K562 (cell line): ENCODE results near the gene RPL21. TPM values are rescaled to one million over a fixed set of nuclear protein-coding genes. Genes with fewer than 3 reads are reported as not detected.
A peak's percentile ranks its signal among the peaks of the same experiment; 100 is the strongest.

Experiments
- ATAC-seq: fragments of 200-7000 bp; cut with Tn5 transposase; 3 replicates; pipeline ENCODE4 v1.9.1; 2020; ENCODE audit warnings: moderate library complexity
- BruUV-seq: library from RNA; stranded (reverse); fragments of 400-500 nt; replicated peaks from 2 replicates; lab custom pipeline; 2021; lab: Mats Ljungman, UMichigan
- CTCF ChIA-PET: fragments of 300-600 bp; formaldehyde crosslinking; extraction: SDS; loops from one replicate; lab custom pipeline; 2021; ENCODE audit warnings: low intra/inter-chr PET ratio; lab: Yijun Ruan, JAX
- POLR2A ChIA-PET: fragments of 300-600, 350-650 bp; sonication (Branson Sonifier 250); formaldehyde crosslinking; extraction: SDS; loops from one replicate; lab custom pipeline; 2021; ENCODE audit warnings: antibody characterized with exemption, inconsistent platforms; lab: Yijun Ruan, JAX
- DNase-seq, 4 experiments: peaks; one replicate each; pipeline versions ENCODE4 v3.0.0 to v3.0.0-alpha.2; 2011 to 2018; ENCODE audit warnings: low spot score in 3 of 4, mixed read lengths in 3 of 4; ENCODE audit errors: extremely low read depth in 1 of 4
- FAIRE-seq: peaks from 2 replicates; lab custom pipeline; 2011; peaks lifted over from hg19 to GRCh38; lab: Jason Lieb, UNC
- H2AFZ ChIP-seq: 2 replicates; pipeline ENCODE4 v1.6.0; 2011; ENCODE audit warnings: low read depth, low read length, control low read depth, inconsistent platforms
- H3K27ac ChIP-seq: fragments of 200-600 bp; 3 replicates; pipeline ENCODE4 v1.8.0; 2011; ENCODE audit warnings: low read depth, mild to moderate bottlenecking, control low read depth, inconsistent platforms, low read length, moderate library complexity, mixed read lengths; ENCODE audit errors: extremely low read depth
- H3K27me3 ChIP-seq, 2 experiments: fragments of 300-600 bp in 1 of 2; 2 replicates in 1 of 2; 3 replicates in 1 of 2; pipeline versions ENCODE4 v1.6.0 to v1.8.0; 2011; ENCODE audit warnings: inconsistent platforms in 2 of 2, low read length in 2 of 2, mild to moderate bottlenecking in 1 of 2, mixed read lengths in 1 of 2, moderate library complexity in 1 of 2; ENCODE audit not compliant: control insufficient read depth in 2 of 2, insufficient read depth in 2 of 2
- H3K36me3 ChIP-seq: fragments of 300-600 bp; 3 replicates; pipeline ENCODE4 v1.8.0; 2011; ENCODE audit warnings: mild to moderate bottlenecking, low read length, inconsistent platforms; ENCODE audit not compliant: control insufficient read depth, insufficient read depth
- H3K4me1 ChIP-seq, 2 experiments: fragments of 200-600 bp in 1 of 2; replicated peaks in 1 of 2; 2 replicates in 1 of 2; 3 replicates in 1 of 2; pipeline versions ENCODE4 v1.5.1 to v1.8.0; 2011; ENCODE audit warnings: inconsistent platforms in 2 of 2, low read length in 2 of 2, mild to moderate bottlenecking in 1 of 2, mixed read lengths in 1 of 2, moderate library complexity in 1 of 2; ENCODE audit not compliant: control insufficient read depth in 2 of 2, insufficient read depth in 2 of 2
- H3K4me2 ChIP-seq: 2 replicates; pipeline ENCODE4 v1.6.1; 2011; ENCODE audit warnings: low read length, control low read depth, inconsistent platforms, mixed read lengths; ENCODE audit not compliant: insufficient read depth
- H3K4me3 ChIP-seq: fragments of 200-600 bp; sonication (generic), shearing (Covaris generic); 2 replicates; pipeline ENCODE4 v1.5.1; 2016; ENCODE audit warnings: control low read depth, inconsistent platforms
- H3K79me2 ChIP-seq: fragments of 200-600 bp; 3 replicates; pipeline ENCODE4 v1.8.0; 2011; ENCODE audit warnings: low read length, inconsistent platforms; ENCODE audit not compliant: control insufficient read depth, insufficient read depth
- H3K9ac ChIP-seq, 2 experiments: 2 replicates each; pipeline versions ENCODE4 v1.6.0 to v1.6.1; 2011; ENCODE audit warnings: low read depth in 2 of 2, low read length in 2 of 2, control low read depth in 1 of 2, inconsistent platforms in 1 of 2, mild to moderate bottlenecking in 1 of 2, mixed read lengths in 1 of 2; ENCODE audit not compliant: insufficient read depth in 1 of 2
- H3K9me1 ChIP-seq: one replicate; pipeline ENCODE4 v1.6.0; 2011; ENCODE audit warnings: inconsistent platforms, mild to moderate bottlenecking, low read length, moderate library complexity; ENCODE audit not compliant: control insufficient read depth, insufficient read depth
- H3K9me3 ChIP-seq: replicated peaks from 2 replicates; pipeline ENCODE4 v1.5.1; 2011; ENCODE audit warnings: low read depth, low read length, inconsistent platforms; ENCODE audit not compliant: control insufficient read depth, insufficient read depth
- H4K20me1 ChIP-seq: replicated peaks from 2 replicates; pipeline ENCODE4 v1.6.1; 2011; ENCODE audit warnings: low read length, inconsistent platforms, mixed read lengths; ENCODE audit not compliant: control insufficient read depth, insufficient read depth
- CTCF ChIP-seq, 3 experiments: IDR thresholded peaks in 2 of 3; conservative IDR thresholded peaks in 1 of 3; 2 replicates each; pipeline ENCODE4 v1.5.1; 2011 to 2012; ENCODE audit warnings: low read length in 3 of 3, mild to moderate bottlenecking in 3 of 3, control low read depth in 2 of 3, improper control_type of control experiment in 1 of 3, inconsistent platforms in 1 of 3, low read depth in 1 of 3, mixed read lengths in 1 of 3, moderate library complexity in 1 of 3; ENCODE audit not compliant: insufficient read depth in 2 of 3
- EGR1 ChIP-seq: fragments of 450-650 bp; conservative IDR thresholded peaks from 2 replicates; pipeline ENCODE4 v1.6.1; 2017; ENCODE audit warnings: mild to moderate bottlenecking
- GABPB1 ChIP-seq: sonication (generic); formaldehyde crosslinking; IDR thresholded peaks from 2 replicates; pipeline ENCODE4 v1.8.0; 2022; ENCODE audit warnings: mild to moderate bottlenecking, missing genetic modification reagents
- HMG20B ChIP-seq: fragments of 250-450 bp; sonication (Bioruptor Pico); IDR thresholded peaks from 2 replicates; pipeline ENCODE4 v1.5.0; 2021; ENCODE audit warnings: mild to moderate bottlenecking
- NONO ChIP-seq, 2 experiments: fragments of 200-400 bp in 1 of 2; fragments of 450-650 bp in 1 of 2; formaldehyde crosslinking in 1 of 2; IDR thresholded peaks; 2 replicates each; pipeline ENCODE4 v1.6.1; 2017; ENCODE audit warnings: low read depth in 2 of 2, mild to moderate bottlenecking in 2 of 2, moderate library complexity in 2 of 2, low read length in 1 of 2
- NUFIP1 ChIP-seq: fragments of 450-650 bp; IDR thresholded peaks from 2 replicates; pipeline ENCODE4 v1.6.1; 2018; ENCODE audit not compliant: partially characterized antibody
- OTX1 ChIP-seq: fragments of 450-650 bp; formaldehyde crosslinking; IDR thresholded peaks from 2 replicates; pipeline ENCODE4 v1.4.0; 2022; ENCODE audit warnings: mild to moderate bottlenecking
- RB1 ChIP-seq: fragments of 450-650 bp; IDR thresholded peaks from 2 replicates; pipeline ENCODE4 v1.6.1; 2017; ENCODE audit warnings: low read depth, mild to moderate bottlenecking
- RBM25 ChIP-seq: fragments of 200-400 bp; formaldehyde crosslinking; IDR thresholded peaks from 2 replicates; pipeline ENCODE4 v1.6.1; 2018; ENCODE audit warnings: low read length, low read depth, moderate library complexity; ENCODE audit not compliant: severe bottlenecking
- SNRNP70 ChIP-seq: fragments of 200-400 bp; formaldehyde crosslinking; optimal IDR thresholded peaks from 2 replicates; pipeline ENCODE3; 2017; ENCODE audit warnings: low read depth, low read length
- STAG1 ChIP-seq: sonication (generic); formaldehyde crosslinking; IDR thresholded peaks from 2 replicates; pipeline ENCODE4 v1.5.0; 2020; ENCODE audit warnings: missing genetic modification reagents, borderline replicate concordance
- TRIM24 ChIP-seq, 2 experiments: fragments of 450-650 bp; IDR thresholded peaks; 2 replicates each; pipeline ENCODE4 v1.6.1; 2016
- WHSC1 ChIP-seq: IDR thresholded peaks from one replicate; pipeline ENCODE4 v1.6.1; 2012; ENCODE audit warnings: low read length, control low read depth, inconsistent platforms
- ZBTB5 ChIP-seq: fragments of 450-650 bp; IDR thresholded peaks from 2 replicates; pipeline ENCODE4 v1.6.1; 2017; ENCODE audit warnings: antibody characterized with exemption
- ZNF174 ChIP-seq: fragments of 250-450 bp; sonication (Bioruptor Pico); IDR thresholded peaks from 2 replicates; pipeline ENCODE4 v1.4.0; 2020; ENCODE audit warnings: mild to moderate bottlenecking
- WGBS: fragments of 100-300 bp; shearing (Covaris generic); methylation state at CpG from one replicate; pipeline ENCODE4 v1.1.6; 2016; ENCODE audit warnings: low coverage, mixed read lengths; ENCODE audit not compliant: insufficient coverage; ENCODE audit errors: missing lambda C conversion rate; 5-methylcytosine and 5-hydroxymethylcytosine counted together
- in situ Hi-C: fragments of 300-500 bp; cut with MboI; formaldehyde crosslinking; loops from 4 replicates; pipeline ENCODE4 v1.15.0; 2018; ENCODE audit warnings: inconsistent platforms, mixed read lengths
- intact Hi-C: fragments of 100-400 bp; cut with micrococcal nuclease; formaldehyde crosslinking; loops from 2 replicates; pipeline ENCODE4 v1.14.2; 2022
- polyA plus RNA-seq, 8 experiments: library from polyadenylated mRNA; depleted of rRNA in 4 of 8; stranded (reverse) in 5 of 8; unstranded in 3 of 8; fragments of >200 nt; fragmentation: Nextera tagmentation in 2 of 8; fragmentation: Illumina TruSeq in 1 of 8; extraction: Ambion mirVana in 2 of 8; extraction: Trizol in 1 of 8; gene quantifications; 2 replicates each; pipeline versions ENCODE4 v1.2.1 to v1.2.3, GENCODE V29; 2011 to 2014; ENCODE audit warnings: inconsistent platforms in 1 of 8, missing spikeins in 1 of 8
- total RNA-seq, 7 experiments: library from RNA; depleted of rRNA in 6 of 7; stranded (reverse); fragments of >200 nt in 6 of 7; fragmentation: Illumina TruSeq in 2 of 7; extraction: Trizol in 2 of 7; gene quantifications; 2 replicates each; pipeline versions ENCODE4 v1.2.1 to v1.2.3, GENCODE V29; 2011 to 2021; ENCODE audit warnings: low replicate concordance in 1 of 7

Gene RPL21
- total and polyA plus RNA-seq, 9 of the 15 experiments (the other 6 are each of a cell fraction or from before 2014, with no cell fraction given) = 622 to 4,203 (median 1,676) TPM

GRCh38 chr13:27295096-27295495 is 43.7 kb downstream of the RPL21 start:
- BruUV-seq = no TSS peak
- TF ChIP-seq RBM25 = no peak
- TF ChIP-seq EGR1 = peak; percentile 29; the same call in 1 of the 2 replicates
- Histone ChIP-seq H3K27ac (no peak overlapping the region), H3K79me2 (no peaks in the 10 kb centered on the region), H3K9me1 (no peaks in the 10 kb centered on the region), H3K4me1 (no peaks in the 10 kb centered on the region), H3K27me3 (peaks cover 15 to 34% of the 10 kb centered on the region in 2 experiments; a peak in 3 of 5 replicates), H3K4me3 (no peak overlapping the region), H3K4me2 (no peak overlapping the region), H3K36me3 (no peaks in the 10 kb centered on the region), H4K20me1 (no peaks in the 10 kb centered on the region), H2AFZ (no peak overlapping the region), H3K9me3 (no peaks in the 10 kb centered on the region; the same call in 1 of the 2 replicates), H3K9ac (no peak overlapping the region)
- ATAC-seq (no peak), DNase-seq (no peak), FAIRE-seq (no peak)
- ChIA-PET POLR2A (no interaction called here), CTCF (no interaction called here)
- WGBS = 0% methylated on average over 7 of the region's 7 CpGs
- in situ Hi-C loops = no loop called here
- intact Hi-C loops = no loop called here

GRCh38 chr13:27295660-27296059 is 44.3 kb downstream of the RPL21 start:
- in situ Hi-C loops (no loop called here), intact Hi-C loops (no loop called here)
- peaks cover 15 to 34% of the 10 kb centered on the region in 2 experiments; a peak in 3 of 5 replicates for H3K27me3 ChIP-seq
- no peak for TF ChIP-seq TRIM24 (IDR thresholded peaks at IDR 0.05)
- TF ChIP-seq ZBTB5 = no peak
- TF ChIP-seq CTCF (IDR thresholded peaks at IDR 0.05 in 2 of 3, conservative IDR thresholded peaks at IDR 0.05 in 1 of 3; ENCODE audit: insufficient read depth in 2 of 3, low read depth in 1 of 3, low read length in 3 of 3) = no peak
- no peak for TF ChIP-seq WHSC1
- TF ChIP-seq NONO (IDR thresholded peaks at IDR 0.05; ENCODE audit: low read depth in 2 of 2, low read length in 1 of 2) = no peak
- no peak for TF ChIP-seq STAG1
- TF ChIP-seq HMG20B = no peak
- TF ChIP-seq SNRNP70 = no peak
- no peak for TF ChIP-seq RB1
- TF ChIP-seq NUFIP1 = no peak
- TF ChIP-seq OTX1 (CRISPR knock-in tag) = no peak
- no peak for TF ChIP-seq GABPB1 (CRISPR knock-in tag)
- no peak for TF ChIP-seq ZNF174

More at GRCh38 chr13:27295660-27296059, 44.3 kb downstream of the RPL21 start:
- no peaks in the 10 kb centered on the region for H4K20me1 ChIP-seq
- no peak overlapping the region for H3K9ac ChIP-seq
- POLR2A ChIA-PET = no interaction called here
- no peak overlapping the region for H2AFZ ChIP-seq
- H3K36me3 ChIP-seq = no peaks in the 10 kb centered on the region
- no peaks in the 10 kb centered on the region for H3K79me2 ChIP-seq
- DNase-seq (no peak), ATAC-seq (no peak), FAIRE-seq (no peak)
- H3K9me3 ChIP-seq = no peaks in the 10 kb centered on the region; the same call in 1 of the 2 replicates
- 0% methylated on average over 4 of the region's 4 CpGs for WGBS
- H3K27ac ChIP-seq = no peak overlapping the region
- H3K9me1 ChIP-seq = no peaks in the 10 kb centered on the region
- H3K4me1 ChIP-seq = no peaks in the 10 kb centered on the region
- CTCF ChIA-PET = no interaction called here
- no peak overlapping the region for H3K4me2 ChIP-seq
- no peak overlapping the region for H3K4me3 ChIP-seq
- no TSS peak for BruUV-seq
